Uterus (tissue), 2 donors: ENCODE data around the gene PRPS1.
"Not testable (repeated sequence)": the region's sequence is repeated elsewhere in the genome, so short reads cannot be mapped to it uniquely, and the experiment has no call there.

ENCODE experiments used
- POLR2A ChIP-seq, 2 donors: fragments of 450-650 bp; IDR thresholded peaks; one replicate each; pipeline ENCODE4 v1.6.1; 2016; ENCODE audit warnings: antibody characterized with exemption in 2 of 2, mild to moderate bottlenecking in 1 of 2, moderate library complexity in 1 of 2
- TF ChIP-seq, protein P1 (sequence below), 4 experiments: fragments of 200-600 bp in 2 of 4; fragments of 450-650 bp in 2 of 4; sonication (generic) in 2 of 4; IDR thresholded peaks; one replicate each; pipeline ENCODE4 v1.5.1; 2016 to 2019; ENCODE audit warnings: antibody characterized with exemption in 4 of 4, mild to moderate bottlenecking in 2 of 4, moderate library complexity in 1 of 4

DNA sequence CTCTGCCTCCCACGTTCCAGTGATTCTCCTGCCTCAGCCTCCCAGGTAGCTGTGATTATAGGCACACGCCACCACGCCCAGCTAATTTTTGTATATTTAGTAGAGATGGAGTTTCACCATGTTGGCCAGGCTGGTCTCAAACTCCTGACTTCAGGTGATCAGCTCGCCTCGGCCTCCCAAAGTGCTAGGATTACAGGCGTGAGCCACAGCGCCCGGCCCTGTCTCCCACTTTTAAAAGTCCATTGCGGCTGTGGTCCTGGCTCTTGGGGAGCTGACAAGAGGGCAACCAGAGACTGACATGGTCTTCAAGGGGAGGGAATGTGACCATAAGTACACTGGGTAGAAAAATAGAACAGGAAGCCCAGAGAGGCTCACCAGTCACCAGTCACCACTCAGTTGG lies 42.9 kb downstream of the PRPS1 start:
- not testable (repeated sequence) for TF ChIP-seq POLR2A (IDR thresholded peaks at IDR 0.05)
- TF ChIP-seq, protein P1, sequence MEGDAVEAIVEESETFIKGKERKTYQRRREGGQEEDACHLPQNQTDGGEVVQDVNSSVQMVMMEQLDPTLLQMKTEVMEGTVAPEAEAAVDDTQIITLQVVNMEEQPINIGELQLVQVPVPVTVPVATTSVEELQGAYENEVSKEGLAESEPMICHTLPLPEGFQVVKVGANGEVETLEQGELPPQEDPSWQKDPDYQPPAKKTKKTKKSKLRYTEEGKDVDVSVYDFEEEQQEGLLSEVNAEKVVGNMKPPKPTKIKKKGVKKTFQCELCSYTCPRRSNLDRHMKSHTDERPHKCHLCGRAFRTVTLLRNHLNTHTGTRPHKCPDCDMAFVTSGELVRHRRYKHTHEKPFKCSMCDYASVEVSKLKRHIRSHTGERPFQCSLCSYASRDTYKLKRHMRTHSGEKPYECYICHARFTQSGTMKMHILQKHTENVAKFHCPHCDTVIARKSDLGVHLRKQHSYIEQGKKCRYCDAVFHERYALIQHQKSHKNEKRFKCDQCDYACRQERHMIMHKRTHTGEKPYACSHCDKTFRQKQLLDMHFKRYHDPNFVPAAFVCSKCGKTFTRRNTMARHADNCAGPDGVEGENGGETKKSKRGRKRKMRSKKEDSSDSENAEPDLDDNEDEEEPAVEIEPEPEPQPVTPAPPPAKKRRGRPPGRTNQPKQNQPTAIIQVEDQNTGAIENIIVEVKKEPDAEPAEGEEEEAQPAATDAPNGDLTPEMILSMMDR (IDR thresholded peaks at IDR 0.05): not testable (repeated sequence)
